HG03175 (cell line): ENCODE data around the gene LIPN.
"Not testable (repeated sequence)": the region's sequence is repeated elsewhere in the genome, so short reads cannot be mapped to it uniquely, and the experiment has no call there.

Source experiments
- ATAC-seq: cut with Tn5 transposase; IDR thresholded peaks from one replicate; pipeline ENCODE4 v1.9.1; 2021; ENCODE audit warnings: mild to moderate bottlenecking, moderate library complexity; ENCODE audit not compliant: unreplicated experiment

The LIPN gene, protein sequence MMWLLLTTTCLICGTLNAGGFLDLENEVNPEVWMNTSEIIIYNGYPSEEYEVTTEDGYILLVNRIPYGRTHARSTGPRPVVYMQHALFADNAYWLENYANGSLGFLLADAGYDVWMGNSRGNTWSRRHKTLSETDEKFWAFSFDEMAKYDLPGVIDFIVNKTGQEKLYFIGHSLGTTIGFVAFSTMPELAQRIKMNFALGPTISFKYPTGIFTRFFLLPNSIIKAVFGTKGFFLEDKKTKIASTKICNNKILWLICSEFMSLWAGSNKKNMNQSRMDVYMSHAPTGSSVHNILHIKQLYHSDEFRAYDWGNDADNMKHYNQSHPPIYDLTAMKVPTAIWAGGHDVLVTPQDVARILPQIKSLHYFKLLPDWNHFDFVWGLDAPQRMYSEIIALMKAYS

DNA sequence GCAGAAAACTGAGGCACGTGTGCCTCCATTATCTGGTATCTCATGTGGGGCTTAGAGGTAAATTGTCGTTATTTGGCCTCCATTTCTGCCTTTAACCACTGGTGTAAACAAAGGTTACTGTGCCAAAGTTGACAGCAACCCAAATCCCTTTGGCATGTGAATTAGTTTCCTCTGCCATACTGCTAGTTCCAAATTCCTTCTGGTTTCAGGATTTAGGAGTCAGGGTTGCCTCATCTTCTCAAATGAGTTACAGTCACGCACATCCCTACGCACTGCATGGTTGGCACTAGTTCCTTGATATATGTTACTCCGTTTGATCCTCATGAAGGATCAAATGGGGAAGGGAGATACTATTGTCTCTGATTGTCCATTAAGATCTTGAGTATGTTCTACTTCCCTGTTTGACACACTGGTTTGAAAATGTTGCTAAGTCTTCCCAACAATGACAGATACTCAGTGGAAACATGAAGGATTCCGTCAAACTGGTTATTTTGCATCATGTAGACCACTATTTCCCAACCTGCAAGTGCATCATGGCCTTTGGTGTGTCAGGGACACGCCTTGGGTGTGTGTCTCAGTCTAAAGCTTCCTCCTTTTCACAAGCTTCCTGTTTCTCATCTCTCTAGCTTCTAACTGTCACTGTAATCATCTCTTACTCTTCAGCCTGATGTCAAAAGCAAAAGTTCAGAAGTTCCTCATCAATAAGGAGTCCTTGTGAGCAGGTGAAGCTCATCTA is at the start of gene LIPN:
TSS of gene LIPN (plus strand) at position 655 of the 736 bp plus-strand sequence. CDS start 1,386 bp downstream, outside the sequence.
- ATAC-seq: no peak

DNA sequence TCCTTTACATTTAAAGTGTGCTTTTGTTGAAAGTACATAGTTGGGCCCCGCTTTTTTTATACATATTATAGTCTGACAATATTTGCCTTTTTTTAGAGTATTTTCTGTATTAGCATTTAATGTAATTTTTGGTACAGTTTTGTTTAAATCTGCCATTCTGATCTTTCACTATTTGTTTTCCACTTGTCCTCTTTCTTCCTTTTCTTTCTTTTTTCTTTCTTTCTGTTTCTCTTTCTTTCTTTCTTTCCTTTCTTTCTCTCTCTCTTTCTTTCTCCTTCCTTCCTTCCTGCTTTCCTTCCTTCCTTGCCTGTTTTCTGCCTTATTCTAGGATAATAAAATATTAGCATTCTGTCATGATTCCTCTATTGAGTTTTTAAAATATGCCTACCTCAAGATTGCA is 44.3 kb upstream of the LIPN start:
- no peak for ATAC-seq

- no peak for ATAC-seq
Measured at GRCh38 chr10:88721392-88721791, 38.4 kb upstream of the LIPN start.

DNA sequence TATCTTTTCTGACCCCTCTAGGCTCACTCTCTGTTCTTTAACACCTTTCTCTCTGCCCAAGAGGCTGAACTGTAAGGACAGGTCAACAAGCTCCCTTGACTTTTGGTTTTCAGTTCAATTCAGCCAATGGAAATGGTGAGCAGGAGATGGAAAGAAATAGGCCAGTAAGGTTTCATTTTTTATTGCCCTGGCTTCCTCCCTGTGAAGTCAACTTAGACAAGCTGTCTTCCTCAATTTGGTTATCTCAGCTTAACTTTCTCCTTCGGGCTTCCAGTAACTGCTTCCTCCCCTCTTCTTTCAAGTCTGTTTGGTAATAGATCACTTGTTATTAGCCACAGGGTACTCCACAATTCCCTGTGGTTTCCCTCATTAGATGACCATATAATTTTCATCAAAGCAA is 34.0 kb upstream of the LIPN start:
- no peak for ATAC-seq

DNA sequence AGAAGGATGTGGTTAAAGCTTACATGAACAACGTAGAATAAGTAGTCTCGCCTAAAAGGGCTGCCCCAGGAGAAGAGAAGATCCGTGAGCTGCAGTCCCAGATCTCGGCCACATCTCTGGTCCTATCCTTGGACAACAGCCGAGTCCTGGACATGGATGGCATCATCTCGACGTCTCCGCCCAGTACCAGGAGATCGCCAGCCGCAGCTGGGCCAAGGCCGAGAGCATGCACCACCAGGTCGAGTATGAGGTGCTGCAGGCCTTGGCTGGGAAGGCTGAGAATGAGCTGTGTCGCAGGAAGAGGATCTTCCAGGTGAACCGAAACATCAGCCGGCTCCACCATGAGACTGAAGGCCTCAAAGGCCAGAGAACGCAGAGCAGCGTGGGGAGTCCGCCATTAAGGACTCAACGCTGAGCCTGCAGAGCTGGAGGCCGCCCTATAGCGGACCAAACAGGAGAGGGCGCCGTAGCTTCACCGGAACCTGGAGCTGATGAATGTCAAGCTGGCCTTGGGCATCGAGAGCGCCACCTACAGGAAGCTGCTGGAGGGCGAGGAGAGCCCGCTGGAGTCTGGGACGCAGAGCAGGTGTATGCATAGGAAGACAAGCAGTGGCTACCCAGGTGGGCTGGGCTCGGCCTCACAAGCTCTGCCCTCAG is 31.6 kb upstream of the LIPN start:
- ATAC-seq: no peak

DNA sequence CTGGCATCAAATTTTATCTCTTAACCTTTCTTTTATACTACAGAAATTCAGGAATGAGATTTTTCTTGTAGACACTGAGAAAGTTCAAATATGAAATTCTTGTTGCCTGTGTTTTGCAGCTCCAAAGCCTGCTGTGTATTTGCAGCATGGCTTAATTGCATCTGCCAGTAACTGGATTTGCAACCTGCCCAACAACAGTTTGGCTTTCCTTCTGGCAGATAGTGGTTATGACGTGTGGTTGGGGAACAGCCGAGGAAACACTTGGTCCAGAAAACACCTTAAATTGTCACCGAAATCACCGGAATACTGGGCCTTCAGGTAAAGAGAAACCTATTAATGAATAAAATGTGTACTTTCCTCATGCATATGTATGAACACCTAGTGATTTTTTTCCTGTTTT is 29.0 kb upstream of the LIPN start:
- no peak for ATAC-seq

- ATAC-seq: no peak
Measured at GRCh38 chr10:88731296-88731695, 28.5 kb upstream of the LIPN start.

DNA sequence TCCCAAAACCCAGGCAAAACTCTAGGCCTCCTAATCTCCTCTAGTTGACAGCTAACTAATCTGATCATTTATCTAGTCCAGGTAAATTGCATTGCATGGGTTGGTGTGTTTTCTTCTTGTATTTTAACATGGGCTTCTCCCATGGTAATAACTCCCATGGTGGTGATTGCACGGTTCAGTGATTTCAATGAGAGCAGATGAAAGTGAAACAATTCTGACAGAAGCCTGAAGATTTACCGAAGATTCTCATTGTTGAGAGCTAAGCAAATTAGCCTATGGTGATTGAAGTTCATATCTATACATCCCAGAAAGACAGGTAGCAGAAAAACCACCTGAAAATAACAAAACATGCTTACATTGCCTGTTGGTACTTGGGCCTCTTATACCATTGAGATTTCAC is 26.6 kb upstream of the LIPN start:
- ATAC-seq: no peak

DNA sequence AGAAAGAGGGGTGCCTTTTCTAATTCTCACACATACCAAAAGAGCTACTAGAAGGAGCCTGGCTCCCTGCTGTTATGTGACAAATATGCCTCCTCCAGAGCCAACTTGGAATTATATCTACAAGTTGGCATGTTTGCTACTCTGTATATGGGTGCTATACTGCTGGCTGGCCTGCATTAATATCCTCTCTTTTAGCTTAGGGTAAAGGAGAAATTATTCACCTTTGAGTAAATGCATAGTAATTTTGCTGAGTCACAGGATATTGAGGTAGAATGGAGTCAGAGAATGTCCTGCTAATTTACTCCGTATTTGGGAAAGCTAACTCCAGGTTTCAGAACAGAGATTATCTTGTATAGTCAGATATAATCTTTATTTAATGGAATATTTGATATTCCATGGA is 24.2 kb upstream of the LIPN start:
- ATAC-seq: no peak

DNA sequence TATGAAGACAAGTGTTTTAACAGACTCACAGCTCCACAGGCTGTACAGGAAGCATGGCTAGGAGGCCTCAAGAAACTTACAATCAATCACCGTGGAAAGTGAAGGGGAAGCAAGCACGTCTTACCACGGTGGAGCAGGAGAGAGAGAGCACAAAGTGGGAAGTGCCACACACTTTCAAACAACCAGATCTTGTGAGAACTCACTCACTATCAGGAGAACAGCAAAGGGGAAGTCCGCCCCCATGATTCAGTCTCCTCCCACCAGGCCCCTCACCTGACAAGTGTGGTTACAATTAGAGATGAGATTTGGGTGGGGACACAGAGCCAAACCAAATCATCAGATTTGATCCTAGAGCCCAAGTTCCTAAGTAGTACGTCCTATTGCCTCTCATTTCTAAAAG is 17.9 kb upstream of the LIPN start:
- ATAC-seq: not testable (repeated sequence)

GRCh38 chr10:88742448-88742847 is 17.4 kb upstream of the LIPN start:
- no peak for ATAC-seq

- no peak for ATAC-seq
Measured at GRCh38 chr10:88744002-88744401, 15.8 kb upstream of the LIPN start.

- ATAC-seq: no peak
Measured at GRCh38 chr10:88745633-88746032, 14.2 kb upstream of the LIPN start.

GRCh38 chr10:88754287-88754686 is 5.5 kb upstream of the LIPN start:
- ATAC-seq: no peak

DNA sequence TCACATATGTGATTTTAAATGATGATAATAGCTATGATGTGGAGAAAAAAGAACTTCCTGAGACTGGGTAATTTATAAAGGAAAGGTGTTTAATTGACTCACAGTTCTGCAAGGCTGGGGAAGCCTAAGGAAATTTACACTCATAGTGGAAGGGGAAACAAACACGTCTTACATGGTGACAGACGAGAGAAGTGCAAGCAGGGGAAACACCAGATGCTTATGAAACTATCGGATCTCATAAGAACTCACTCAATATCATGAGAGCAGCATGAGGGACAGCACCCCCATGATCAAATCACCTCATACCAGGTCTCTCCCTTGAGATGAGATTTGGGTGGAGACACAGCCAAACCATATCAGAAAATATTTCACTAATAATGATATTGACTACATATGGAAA is 4.1 kb upstream of the LIPN start:
- no peak for ATAC-seq

GRCh38 chr10:88756660-88757059 is 3.2 kb upstream of the LIPN start:
- ATAC-seq: no peak

DNA sequence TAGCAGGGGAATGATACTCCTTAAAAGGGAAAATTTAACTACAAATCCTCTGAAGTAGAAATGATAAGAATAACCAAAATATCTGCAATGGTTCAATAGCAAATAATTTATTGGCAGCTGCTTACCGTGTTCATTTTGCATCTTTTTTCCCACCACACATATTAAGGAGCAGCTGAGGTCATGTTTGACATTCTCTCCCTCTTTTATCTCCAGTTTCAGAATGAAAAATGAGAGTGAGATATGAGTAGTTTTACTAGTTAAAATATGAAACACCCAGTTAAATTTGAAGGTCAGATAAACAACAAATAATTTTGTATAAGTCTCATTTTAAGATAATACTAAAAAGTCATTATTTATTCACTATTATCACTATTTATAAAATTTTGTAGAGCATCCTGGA is 3.1 kb downstream of the LIPN start:
- no peak for ATAC-seq

DNA sequence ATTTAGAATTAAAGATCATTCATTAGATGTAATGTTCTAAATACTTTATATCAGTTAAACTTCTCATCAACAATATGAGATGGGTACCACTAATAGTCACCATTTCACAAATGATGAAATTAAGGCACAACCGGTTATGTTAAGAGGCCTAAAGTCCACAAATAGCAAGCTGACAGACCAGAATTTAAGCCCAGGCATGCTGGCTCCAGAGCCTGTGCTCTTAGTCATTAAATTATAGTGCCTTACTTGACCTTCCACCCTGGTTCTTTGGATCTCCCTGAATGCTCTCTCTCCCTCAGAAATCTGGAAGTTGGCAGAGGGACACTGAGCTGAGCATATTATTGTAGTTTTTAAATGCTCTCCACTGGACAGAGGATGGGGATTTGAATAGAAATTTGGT is 3.6 kb downstream of the LIPN start:
- no peak for ATAC-seq

DNA sequence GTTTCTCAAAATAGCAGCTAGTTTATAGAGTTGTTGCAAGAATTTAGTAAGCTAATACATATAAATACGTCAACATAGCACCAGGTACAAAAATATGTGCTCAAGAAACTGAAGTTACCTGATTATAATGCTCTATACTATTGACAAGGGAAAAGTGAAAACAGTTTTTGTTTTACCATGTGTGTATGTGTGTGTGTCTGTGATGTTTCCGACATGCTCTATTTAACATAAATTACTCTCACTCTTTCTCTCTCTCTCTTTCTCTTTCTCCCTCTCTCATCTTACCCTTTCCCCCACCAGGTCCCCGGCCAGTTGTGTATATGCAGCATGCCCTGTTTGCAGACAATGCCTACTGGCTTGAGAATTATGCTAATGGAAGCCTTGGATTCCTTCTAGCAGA is 4.3 kb downstream of the LIPN start:
- ATAC-seq: no peak

GRCh38 chr10:88765816-88766215 is 6.0 kb downstream of the LIPN start:
- no peak for ATAC-seq

DNA sequence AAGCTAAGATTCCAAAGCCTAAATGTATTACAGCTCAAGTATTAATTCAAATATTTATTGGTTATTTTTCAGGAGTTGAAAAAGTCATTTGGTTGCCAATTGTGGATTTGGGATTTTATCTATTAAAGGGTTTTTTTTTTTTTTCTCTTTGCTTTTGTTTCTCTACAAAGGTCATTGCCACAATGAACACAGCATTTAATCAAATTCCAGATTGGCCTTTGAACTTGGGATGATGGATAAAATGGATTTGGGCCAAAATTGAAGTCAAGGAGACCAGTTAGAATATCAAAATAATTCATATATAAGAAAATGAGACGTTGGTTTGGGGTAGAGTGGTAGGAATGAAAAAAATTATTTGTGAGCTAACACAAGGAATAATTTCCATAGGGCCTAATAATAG is 9.6 kb downstream of the LIPN start:
- ATAC-seq: no peak

DNA sequence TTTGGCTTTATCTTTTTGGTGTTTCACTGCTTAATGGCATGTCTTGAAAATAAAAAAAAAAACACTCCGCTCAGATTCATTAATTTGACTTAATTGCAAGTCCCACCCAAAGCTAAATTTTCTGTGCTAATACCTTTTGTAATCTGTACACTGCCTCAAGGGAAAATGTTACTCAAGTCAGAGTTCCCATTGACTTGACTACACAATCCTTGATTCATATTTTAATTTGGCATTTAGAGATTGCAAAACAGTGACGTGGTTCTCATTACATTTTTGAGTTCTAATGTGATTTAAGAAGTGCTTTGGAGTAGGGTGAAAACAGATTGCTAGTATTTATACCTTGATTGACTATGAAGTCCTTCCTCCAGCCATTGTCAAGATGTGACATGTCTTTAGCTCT is 21.4 kb downstream of the LIPN start:
- ATAC-seq: no peak
